ENCODE data around the gene PLK5.

DNA sequence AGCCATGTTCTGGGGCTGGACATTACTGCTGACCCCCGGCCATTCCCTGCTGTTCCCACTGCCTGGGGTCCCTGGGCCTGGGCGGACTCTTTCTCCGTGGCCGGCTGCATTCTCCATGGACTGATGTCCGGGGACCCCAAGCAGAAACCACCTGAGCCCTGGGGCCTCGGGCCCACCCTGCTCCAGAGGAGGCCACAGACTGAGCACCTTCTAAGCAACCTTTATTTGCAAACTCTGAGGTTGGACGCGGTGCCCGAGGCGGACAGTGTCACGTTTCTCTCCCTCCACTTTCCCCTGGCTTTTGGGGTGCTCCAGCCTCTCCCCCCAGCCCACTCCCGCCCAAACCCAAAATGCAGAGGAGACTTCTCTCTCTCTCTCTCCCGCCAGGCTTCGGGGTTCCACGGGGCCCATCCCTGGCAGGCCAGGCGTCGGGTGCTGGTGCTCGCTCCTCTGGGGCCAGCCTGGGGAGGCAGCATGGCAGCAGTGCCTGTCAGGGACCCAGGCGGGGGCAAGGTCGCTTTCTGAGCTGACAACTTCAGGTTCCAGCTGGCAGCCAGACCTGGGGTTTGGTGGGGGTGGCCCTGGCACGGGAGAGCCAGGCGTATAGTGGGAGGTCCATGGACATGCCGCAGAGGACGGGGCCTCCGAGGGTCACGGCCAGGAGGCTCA is 42.5 kb upstream of the PLK5 start:
- TF ChIP-seq POLR2A (IDR thresholded peaks at IDR 0.05) (no peak), EP300 (IDR thresholded peaks at IDR 0.05) (no peak)
- TF ChIP-seq, protein P1, sequence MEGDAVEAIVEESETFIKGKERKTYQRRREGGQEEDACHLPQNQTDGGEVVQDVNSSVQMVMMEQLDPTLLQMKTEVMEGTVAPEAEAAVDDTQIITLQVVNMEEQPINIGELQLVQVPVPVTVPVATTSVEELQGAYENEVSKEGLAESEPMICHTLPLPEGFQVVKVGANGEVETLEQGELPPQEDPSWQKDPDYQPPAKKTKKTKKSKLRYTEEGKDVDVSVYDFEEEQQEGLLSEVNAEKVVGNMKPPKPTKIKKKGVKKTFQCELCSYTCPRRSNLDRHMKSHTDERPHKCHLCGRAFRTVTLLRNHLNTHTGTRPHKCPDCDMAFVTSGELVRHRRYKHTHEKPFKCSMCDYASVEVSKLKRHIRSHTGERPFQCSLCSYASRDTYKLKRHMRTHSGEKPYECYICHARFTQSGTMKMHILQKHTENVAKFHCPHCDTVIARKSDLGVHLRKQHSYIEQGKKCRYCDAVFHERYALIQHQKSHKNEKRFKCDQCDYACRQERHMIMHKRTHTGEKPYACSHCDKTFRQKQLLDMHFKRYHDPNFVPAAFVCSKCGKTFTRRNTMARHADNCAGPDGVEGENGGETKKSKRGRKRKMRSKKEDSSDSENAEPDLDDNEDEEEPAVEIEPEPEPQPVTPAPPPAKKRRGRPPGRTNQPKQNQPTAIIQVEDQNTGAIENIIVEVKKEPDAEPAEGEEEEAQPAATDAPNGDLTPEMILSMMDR (IDR thresholded peaks at IDR 0.05) = no peak
